NCI-H345 (cell line): ENCODE data around the gene OR2AG1.
"Not testable (repeated sequence)": the region's sequence is repeated elsewhere in the genome, so short reads cannot be mapped to it uniquely, and the experiment has no call there.

Experiments used
- DNase-seq: peaks from one replicate; lab custom pipeline; 2025; lab: John Stamatoyannopoulos, UW

Gene OR2AG1

DNA sequence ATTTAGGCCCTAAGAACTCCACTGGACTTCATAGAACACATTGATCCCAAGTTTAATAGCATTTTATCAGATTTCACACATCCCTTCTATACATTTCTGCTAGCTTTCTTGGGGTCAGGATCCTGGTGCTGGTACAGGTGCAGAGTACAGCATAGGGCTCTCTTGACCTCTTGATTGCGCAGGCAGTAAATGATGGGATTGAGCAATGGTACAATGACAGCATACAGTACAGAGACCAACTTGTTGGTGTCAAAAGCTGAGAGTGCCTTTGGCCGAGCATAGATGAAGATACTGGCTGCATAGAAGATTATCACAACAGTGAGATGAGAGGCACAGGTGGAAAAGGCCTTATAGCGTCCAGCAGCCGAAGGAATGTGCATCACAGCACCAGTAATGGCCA is 11.8 kb downstream of the OR2AG1 start:
- DNase-seq: no peak

DNA sequence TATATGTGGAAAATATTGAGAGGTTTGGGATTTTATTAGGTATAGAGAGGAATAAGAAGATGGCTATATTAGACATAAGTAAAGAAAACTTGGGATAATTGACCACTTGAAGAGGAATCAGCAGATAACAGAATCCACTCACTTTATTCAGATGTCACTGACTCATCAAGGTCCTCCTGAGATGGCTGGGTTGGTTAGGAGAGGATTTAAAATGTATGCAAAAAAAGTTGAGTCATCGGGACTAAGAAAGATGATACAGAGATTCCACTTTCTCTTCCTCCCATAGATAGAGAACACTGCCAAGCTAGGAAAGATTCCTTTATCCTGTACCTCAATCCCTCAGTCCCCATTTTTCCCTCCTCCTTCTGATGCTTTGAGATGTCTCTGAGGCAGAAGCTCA is 16.6 kb downstream of the OR2AG1 start, which contains the start of gene OR6A2:
TSS of gene OR6A2 (minus strand) at position 288 of the 400 bp plus-strand sequence. CDS start 3,981 bp downstream, outside the sequence.
- DNase-seq: no peak

DNA sequence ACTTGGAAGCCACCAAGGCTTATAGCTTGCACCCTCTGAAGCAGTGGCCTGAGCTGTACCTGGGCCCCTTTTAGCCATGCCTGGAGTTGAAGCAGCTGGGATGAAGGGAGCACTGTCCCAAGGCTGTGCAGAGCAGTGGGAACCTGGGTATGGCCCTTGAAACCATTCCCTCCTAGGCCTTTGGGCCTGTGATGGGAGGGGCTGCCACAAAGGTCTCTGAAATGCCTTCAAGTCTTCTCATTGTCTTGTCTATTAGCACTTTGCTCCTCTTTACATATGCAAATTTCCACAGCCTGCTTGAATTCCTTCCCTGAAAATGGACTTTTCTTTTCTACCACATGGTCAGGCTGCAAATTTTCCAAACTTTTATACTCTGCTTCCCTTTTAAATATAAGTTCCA is 18.3 kb downstream of the OR2AG1 start:
- not testable (repeated sequence) for DNase-seq

DNA sequence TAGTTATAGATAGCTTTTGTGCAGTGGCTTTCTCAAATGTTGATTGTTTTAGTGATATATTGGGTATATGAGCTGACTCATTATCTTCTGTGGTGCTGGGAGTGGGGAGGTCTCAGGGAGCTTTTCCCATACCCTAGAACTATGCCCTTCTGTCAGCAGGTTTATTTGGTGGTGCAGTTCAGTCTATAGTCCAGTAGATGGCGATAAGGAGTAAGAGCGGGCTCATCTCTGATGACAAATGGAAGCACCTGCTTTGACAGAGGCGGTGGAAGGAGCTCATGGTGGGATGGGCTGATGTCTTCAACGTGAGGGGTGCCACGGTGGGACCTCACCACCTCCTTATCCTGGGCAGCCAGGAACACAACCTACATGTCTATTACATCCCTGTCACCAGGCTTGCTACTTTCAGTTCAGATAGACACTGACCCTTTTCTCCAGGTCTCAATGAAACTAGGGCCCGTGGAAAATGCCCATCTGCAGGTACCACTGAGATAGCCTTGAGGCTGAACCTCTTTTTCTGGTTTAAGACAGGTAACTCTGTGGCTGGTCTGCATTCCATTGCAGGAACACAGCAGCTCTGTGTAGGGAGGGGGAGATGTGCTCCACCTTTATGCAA is 29.7 kb downstream of the OR2AG1 start:
- peak; percentile 60 for DNase-seq

DNA sequence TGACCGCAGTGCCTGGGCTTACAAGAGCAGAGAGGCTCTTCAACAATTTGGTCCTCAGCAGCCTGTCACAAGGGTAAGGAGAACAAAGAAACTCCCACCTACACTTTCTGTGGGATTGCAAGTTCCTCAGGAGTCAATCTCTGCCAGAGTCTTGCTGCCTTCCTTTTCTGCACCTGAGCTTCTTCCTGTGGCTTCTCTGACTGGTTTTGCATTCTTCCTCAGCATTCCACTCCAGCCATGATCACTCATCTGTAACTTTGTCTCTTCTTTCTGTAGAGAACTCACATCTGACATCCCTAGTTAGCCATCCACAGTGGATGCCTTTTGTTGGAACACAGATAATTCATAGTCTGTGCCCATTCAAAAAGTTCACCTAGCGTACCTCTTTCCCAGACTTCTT is 30.8 kb downstream of the OR2AG1 start:
- no peak for DNase-seq

DNA sequence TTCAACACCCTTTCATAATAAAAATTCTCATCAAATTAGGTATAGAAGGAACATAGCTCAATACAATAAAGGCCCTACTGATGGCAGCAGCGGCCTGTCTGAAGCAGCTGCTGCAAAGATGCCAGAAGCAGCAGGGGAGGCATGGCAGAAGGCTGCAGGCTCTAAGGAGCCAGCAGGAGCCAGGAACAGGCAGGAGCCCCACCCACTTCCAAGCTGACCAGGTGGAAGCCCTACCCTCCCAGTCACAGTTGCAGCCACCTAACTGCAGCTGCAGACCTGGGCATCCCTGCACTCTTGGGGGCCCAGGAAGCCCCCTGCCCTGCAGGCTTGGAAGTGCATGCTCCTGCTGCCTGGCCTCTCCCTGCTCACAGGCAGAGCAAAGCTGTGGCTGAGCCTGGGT is 34.9 kb downstream of the OR2AG1 start:
- no peak for DNase-seq

DNA sequence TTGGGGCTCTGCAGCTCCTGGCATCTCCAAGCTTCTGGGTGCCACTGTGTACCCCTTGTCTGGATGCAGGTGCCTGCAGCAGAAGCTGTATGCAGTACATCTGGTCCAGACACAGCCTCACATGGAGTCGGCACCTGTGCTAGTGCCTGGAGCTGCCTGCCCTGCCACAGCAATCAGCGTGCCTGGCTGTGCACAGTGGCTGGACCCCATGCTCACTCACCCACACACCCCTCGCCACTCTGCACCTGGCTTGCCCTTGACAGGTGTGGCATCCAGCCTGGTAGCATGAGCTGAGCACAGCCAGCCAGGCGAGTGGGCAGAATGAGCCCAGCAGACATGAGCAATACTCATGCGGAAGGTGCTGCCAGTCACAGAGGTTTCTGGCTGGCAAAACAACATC is 36.1 kb downstream of the OR2AG1 start:
- no peak for DNase-seq

DNA sequence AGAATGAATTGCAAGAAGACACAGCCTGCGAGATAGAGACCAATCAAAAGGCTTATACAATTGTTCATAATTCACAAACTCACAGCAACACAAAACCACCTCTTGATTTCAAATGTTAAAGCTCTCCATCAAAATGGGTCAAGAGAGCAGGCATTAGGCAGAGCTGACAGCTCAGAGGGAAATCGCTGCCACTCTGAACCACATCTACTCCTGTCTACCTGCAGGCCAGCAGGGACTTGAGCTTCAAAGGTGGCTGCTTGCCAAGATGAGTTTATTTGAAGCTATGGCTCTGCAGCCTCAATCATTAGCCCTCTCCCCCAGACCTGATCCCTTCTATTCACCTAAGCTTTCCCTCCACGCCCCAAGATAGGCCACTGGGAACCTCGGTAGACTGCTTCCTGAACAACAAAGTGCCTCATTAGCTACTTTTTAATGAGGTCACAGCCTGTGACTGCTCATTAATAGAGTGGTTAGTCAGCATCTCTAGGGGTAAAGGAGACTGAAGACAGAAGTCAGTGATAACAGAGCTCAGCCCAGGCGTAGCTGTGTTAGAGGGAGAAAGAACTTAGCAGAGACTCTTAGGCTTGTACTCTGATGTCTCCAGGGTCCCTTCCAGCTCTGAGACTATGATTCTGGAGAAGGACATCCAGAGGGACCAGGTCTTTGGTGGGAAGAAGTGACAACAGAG is 41.5 kb downstream of the OR2AG1 start:
- DNase-seq: peak; percentile 40

DNA sequence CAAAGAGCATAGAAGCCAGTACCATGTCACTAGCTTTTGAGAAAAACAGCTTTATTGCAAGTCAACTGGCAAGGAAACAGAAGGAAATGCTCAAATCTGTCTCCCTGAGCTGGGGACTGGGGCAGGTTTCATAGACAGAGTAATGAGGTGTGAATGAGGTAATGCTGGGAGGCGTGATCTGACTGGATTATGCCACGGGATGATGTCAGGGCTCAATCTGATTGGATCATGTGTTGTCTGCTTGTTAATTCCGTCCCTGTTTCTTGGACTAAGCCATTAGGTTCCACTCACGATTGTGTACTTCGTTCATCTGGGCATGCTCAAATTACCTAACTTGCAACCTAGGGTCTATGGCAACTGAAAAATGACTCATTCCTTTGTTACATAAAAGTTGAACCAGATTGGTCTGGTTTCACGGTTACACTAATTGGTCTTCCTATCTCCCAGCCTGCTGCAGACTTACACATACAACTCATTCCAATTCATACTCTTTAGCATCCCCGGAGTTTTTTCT is 42.5 kb downstream of the OR2AG1 start:
- DNase-seq: no peak

DNA sequence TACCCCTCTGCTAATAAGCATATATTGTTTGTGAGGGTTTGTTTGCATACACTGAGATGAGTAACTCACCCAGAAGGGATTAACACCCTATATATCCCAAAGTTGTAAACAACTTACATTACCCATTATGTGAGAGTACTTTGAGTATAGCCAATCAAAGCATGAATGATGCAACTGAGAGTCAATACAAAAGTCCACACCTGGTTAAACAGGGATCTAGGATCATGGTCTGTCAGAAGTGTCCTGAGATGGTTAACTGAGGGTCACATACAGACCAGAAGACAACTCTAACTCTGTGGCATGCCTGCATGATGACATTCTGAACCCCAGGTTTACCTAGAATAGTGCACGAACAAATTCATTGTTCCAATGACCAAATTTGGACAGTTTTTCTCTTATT is 45.3 kb downstream of the OR2AG1 start:
- DNase-seq: peak; percentile 7

DNA sequence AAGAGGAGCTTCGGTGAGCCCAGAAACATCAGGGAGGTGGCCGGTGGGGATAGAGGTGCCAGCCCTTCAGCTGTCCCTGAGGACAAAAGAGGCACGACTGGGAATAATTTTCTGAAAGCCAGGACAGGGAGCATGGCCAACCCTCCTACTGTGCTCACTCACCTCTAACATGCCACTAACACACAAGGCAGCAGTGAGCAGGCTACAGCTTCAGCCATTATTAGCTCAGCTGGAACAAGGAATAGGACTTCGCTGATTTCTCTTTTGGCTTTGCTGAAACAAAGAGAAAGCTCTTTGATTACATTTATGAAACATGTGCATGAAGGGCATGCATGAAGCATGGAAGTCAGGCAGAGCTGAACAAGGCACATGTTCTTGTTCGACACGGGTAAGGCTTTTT is 50.5 kb downstream of the OR2AG1 start:
- DNase-seq: no peak

DNA sequence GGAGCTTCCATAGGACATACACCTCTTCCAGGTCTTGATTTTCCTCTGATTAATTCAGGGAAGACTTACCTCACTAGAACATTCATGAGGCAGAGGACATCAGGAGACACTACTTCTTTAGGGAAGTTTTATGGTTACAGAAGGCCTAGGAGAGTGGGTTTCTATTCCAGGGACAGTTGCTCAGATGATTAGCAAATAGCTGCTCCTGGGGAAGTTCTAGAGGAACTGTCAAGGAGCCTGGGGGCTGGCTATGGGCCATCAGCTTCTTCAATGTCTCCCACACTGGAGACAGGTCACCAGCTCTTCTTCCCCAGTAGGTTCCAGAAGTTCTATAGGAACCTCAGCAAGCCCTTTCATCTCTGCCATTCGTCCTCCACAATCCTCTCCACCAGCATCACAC is 51.2 kb downstream of the OR2AG1 start:
- DNase-seq: no peak
